Measurements from ENCODE around the gene FIG4. TPM values are rescaled to one million over a fixed set of nuclear protein-coding genes. Genes with fewer than 3 reads are reported as not detected.
"Not testable (repeated sequence)": the region's sequence is repeated elsewhere in the genome, so short reads cannot be mapped to it uniquely, and the experiment has no call there.

FIG4 gene
- total RNA-seq, 1 donor from 2014 or later = 15.4 TPM

DNA sequence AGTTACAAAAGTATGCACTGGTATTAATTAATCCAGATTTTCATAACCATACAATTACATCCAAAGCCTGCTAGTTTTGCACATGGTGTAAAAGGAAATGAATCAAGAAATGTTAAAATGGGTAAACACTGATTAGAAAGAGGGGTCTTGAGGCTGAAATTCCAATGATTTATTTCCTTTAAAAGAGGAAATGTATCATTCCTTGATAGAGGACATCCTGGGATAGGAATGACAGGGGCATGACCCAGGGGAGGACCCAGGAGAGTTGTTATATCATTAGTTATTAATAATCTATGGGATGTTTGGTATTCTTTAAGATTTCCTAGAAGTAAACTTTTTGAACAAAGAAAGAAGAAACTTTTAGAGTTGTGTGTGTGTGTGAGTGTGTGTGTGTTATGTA is 18.3 kb upstream of the FIG4 start:
- Mint-ChIP-seq H3K9me3 (ENCODE audit: unreplicated experiment) (peaks cover 2% of the 10 kb centered on the region), H3K27ac (ENCODE audit: unreplicated experiment) (no peak overlapping the region)
- TF ChIP-seq, protein P1, sequence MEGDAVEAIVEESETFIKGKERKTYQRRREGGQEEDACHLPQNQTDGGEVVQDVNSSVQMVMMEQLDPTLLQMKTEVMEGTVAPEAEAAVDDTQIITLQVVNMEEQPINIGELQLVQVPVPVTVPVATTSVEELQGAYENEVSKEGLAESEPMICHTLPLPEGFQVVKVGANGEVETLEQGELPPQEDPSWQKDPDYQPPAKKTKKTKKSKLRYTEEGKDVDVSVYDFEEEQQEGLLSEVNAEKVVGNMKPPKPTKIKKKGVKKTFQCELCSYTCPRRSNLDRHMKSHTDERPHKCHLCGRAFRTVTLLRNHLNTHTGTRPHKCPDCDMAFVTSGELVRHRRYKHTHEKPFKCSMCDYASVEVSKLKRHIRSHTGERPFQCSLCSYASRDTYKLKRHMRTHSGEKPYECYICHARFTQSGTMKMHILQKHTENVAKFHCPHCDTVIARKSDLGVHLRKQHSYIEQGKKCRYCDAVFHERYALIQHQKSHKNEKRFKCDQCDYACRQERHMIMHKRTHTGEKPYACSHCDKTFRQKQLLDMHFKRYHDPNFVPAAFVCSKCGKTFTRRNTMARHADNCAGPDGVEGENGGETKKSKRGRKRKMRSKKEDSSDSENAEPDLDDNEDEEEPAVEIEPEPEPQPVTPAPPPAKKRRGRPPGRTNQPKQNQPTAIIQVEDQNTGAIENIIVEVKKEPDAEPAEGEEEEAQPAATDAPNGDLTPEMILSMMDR (IDR thresholded peaks at IDR 0.05; ENCODE audit: partially characterized antibody, unreplicated experiment) = no peak

DNA sequence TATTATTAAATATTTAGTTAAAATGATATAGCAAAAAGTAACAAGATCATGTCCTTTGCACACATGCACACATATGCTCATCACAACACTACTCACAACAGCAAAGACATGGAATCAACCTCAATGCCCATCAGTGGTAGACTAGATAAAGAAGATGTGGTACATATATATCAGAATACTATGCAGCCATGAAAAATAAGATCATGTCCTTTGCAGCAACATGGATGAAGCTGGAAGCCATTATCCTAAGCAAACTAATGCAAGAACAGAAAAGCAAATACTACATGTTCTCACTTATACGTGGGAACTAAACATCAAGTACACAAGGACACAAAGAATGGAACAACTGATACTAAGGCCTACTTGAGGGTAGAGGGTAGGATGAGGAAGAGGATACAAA is 14.4 kb upstream of the FIG4 start:
- DNase-seq = no peak
- Mint-ChIP-seq H3K4me1 (ENCODE audit: low read depth, unreplicated experiment) (peaks cover 2% of the 10 kb centered on the region), H3K27me3 (ENCODE audit: unreplicated experiment) (no peaks in the 10 kb centered on the region), H3K27ac (ENCODE audit: unreplicated experiment) (no peak overlapping the region), H3K9me3 (ENCODE audit: unreplicated experiment) (peaks cover under 1% of the 10 kb centered on the region), H3K4me3 (ENCODE audit: unreplicated experiment) (no peak overlapping the region), H3K36me3 (ENCODE audit: unreplicated experiment) (no peaks in the 10 kb centered on the region)
- TF ChIP-seq, protein P1 (IDR thresholded peaks at IDR 0.05; ENCODE audit: partially characterized antibody, unreplicated experiment) = no peak

More for the DNA sequence above, 18.3 kb upstream of the FIG4 start:
- no peaks in the 10 kb centered on the region for H3K36me3 Mint-ChIP-seq (ENCODE audit: unreplicated experiment)
- DNase-seq = no peak
- H3K4me1 Mint-ChIP-seq (ENCODE audit: low read depth, unreplicated experiment) = no peaks in the 10 kb centered on the region
- H3K27me3 Mint-ChIP-seq (ENCODE audit: unreplicated experiment) = no peaks in the 10 kb centered on the region
- H3K4me3 Mint-ChIP-seq (ENCODE audit: unreplicated experiment) = no peak overlapping the region

DNA sequence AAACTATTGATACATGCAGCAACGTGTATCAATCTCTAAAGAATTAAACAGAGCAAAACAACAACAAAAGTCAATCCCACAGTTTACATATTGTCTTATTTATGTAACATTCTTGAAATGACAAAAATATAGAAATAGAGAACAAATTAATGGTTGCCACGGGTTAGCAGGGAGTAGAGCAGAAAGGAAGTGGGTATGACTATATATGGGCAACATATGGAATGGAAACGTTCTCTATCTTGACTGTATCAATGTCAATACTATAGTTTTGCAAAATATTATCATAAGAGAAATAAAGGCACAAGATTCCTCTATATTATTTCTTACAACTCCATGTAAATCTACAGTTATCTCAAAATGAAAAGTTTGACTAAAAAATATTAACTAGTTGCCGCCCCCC is 12.9 kb upstream of the FIG4 start:
- Mint-ChIP-seq H3K27me3 (ENCODE audit: unreplicated experiment) (no peaks in the 10 kb centered on the region), H3K4me1 (ENCODE audit: low read depth, unreplicated experiment) (peaks cover 2% of the 10 kb centered on the region)

DNA sequence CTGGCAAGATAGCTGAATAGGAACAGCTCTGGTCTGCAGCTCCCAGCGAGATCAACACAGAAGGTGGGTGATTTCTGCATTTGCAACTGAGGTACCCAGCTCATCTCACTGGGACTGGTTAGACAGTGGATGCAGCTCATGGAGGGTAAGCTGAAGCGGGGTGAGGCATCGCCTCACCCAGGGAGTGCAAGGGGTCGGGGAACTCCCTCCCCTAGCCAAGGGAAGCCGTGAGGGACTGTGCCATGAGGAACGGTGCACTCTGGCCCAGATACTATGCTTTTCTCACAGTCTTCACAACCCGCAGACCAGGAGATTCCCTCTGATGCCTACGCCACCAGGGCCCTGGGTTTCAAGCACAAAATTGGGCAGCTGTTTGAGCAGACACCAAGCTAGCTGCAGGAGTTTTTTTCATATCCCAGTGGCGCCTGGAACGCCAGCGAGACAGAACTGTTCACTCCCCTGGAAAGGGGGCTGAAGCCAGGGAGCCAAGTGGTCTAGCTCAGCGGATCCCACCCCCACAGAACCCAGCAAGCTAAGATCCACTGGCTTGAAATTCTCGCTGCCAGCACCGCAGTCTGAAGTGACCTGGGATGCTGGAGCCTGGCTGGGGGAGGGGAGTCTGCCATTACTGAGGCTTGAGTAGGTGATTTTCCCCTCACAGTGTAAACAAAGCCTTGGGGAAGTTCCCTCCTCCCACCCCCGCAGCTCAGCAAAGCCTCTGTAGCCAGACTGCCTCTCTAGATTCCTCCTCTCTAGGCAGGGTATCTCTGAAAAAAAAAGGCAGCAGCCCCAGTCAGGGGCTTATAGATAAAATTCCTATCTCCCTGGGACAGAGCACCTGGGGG is 12.2 kb upstream of the FIG4 start:
- not testable (repeated sequence) for H3K4me3 Mint-ChIP-seq (ENCODE audit: unreplicated experiment)
- peak; percentile 22 for DNase-seq

More for the DNA sequence above, 12.9 kb upstream of the FIG4 start:
- H3K27ac Mint-ChIP-seq (ENCODE audit: unreplicated experiment) = no peak overlapping the region
- DNase-seq = no peak
- H3K9me3 Mint-ChIP-seq (ENCODE audit: unreplicated experiment) = peaks cover 2% of the 10 kb centered on the region
- H3K36me3 Mint-ChIP-seq (ENCODE audit: unreplicated experiment) = peaks cover 3% of the 10 kb centered on the region
- no peak overlapping the region for H3K4me3 Mint-ChIP-seq (ENCODE audit: unreplicated experiment)
- TF ChIP-seq, protein P1 (IDR thresholded peaks at IDR 0.05; ENCODE audit: partially characterized antibody, unreplicated experiment) = no peak

DNA sequence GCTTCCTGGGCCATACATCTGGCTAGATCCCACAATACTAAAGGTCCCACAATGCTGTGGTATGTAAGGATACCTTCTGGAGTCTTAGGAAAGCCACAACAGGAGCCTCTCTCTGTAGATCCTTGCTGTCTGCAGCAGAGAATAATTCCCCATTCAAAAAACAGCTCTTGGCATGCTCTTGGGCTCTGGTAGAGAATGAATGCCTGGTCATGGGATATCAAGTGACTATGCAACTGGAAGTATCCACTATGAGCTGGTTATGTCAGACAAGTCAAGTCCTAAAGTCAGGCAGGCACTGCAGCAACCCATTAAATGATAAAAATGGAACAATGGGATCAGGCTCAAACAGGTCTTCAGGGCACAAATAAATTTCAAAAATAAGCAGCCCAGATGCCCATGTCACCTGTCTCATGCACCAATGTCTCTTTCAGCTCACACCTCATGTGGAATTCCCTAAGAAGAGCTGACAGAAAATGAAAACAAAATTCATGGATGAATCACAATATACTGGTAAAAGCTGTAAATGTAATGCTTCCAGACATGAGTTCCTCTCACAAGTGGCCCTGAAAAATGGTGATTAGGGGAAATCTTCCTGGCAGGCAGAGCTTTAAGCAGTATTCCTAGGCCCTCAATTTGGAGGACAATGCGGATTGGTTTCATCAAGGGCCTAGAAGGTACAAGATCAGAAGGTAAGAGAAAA is 4.4 kb upstream of the FIG4 start:
- peaks cover 2% of the 10 kb centered on the region for H3K9me3 Mint-ChIP-seq (ENCODE audit: unreplicated experiment)
- TF ChIP-seq, protein P1 (IDR thresholded peaks at IDR 0.05; ENCODE audit: partially characterized antibody, unreplicated experiment) = no peak
- H3K4me3 Mint-ChIP-seq (ENCODE audit: unreplicated experiment) = no peak overlapping the region
- DNase-seq = no peak
- peaks cover 7% of the 10 kb centered on the region for H3K27me3 Mint-ChIP-seq (ENCODE audit: unreplicated experiment)
- no peak overlapping the region for H3K27ac Mint-ChIP-seq (ENCODE audit: unreplicated experiment)
- H3K36me3 Mint-ChIP-seq (ENCODE audit: unreplicated experiment) = peaks cover 8% of the 10 kb centered on the region
- H3K4me1 Mint-ChIP-seq (ENCODE audit: low read depth, unreplicated experiment) = peaks cover 1% of the 10 kb centered on the region

More for the DNA sequence above, 12.2 kb upstream of the FIG4 start:
- H3K4me1 Mint-ChIP-seq (ENCODE audit: low read depth, unreplicated experiment); H3K27ac Mint-ChIP-seq (ENCODE audit: unreplicated experiment); H3K27me3 Mint-ChIP-seq (ENCODE audit: unreplicated experiment); H3K9me3 Mint-ChIP-seq (ENCODE audit: unreplicated experiment); H3K36me3 Mint-ChIP-seq (ENCODE audit: unreplicated experiment): not testable (repeated sequence)

Measured in glutamatergic neuron (in vitro differentiated cells).